AG09309 (cell line): ENCODE data around the gene SIRPB1.

Source experiments
- DNase-seq: peaks from one replicate; pipeline ENCODE4 v3.0.0-alpha.2; 2010; ENCODE audit warnings: low read depth
- H3K4me3 ChIP-seq: 2 replicates; pipeline ENCODE4 v1.5.1; 2011; ENCODE audit warnings: mild to moderate bottlenecking, low read depth, low read length, moderate library complexity; ENCODE audit not compliant: control insufficient read depth
- CTCF ChIP-seq: IDR thresholded peaks from 2 replicates; pipeline ENCODE4 v1.5.1; 2011; ENCODE audit warnings: mild to moderate bottlenecking, low read depth, low read length, inconsistent platforms; ENCODE audit not compliant: insufficient read depth, control insufficient read depth; ENCODE audit errors: missing control alignments

The SIRPB1 gene

GRCh38 chr20:1663917-1664316 is 44.1 kb upstream of the SIRPB1 start:
- no peak for TF ChIP-seq CTCF
- H3K4me3 ChIP-seq, result no peak overlapping the region
- DNase-seq, result no peak

GRCh38 chr20:1661542-1662299 is 41.9 kb upstream of the SIRPB1 start:
- H3K4me3 ChIP-seq, result no peak overlapping the region
- no peak for TF ChIP-seq CTCF
- DNase-seq, result no peak

GRCh38 chr20:1660246-1660645 is 40.4 kb upstream of the SIRPB1 start:
- TF ChIP-seq CTCF, result no peak
- DNase-seq, result no peak

GRCh38 chr20:1657556-1658334 is 37.9 kb upstream of the SIRPB1 start, which contains the start of gene SIRPG:
Gene SIRPG, minus strand, starts transcription at chr20:1657779. Its CDS starts 65 bp downstream, at chr20:1657714.
- no peak within 1 kb of the TSS for H3K4me3 ChIP-seq
- TF ChIP-seq CTCF, result no peak
- no peak for DNase-seq

More at GRCh38 chr20:1660246-1660645, 40.4 kb upstream of the SIRPB1 start:
- no peak overlapping the region for H3K4me3 ChIP-seq

- no peak overlapping the region for H3K4me3 ChIP-seq
- no peak for TF ChIP-seq CTCF
- no peak for DNase-seq
Measured at GRCh38 chr20:1656844-1657243, 37.0 kb upstream of the SIRPB1 start.

- no peak for TF ChIP-seq CTCF
- DNase-seq, result no peak
- no peak overlapping the region for H3K4me3 ChIP-seq
Measured at GRCh38 chr20:1654996-1655395, 35.2 kb upstream of the SIRPB1 start.
